Inflammatory macrophage treated with lipopolysaccharide for 4 hours (primary cell): ENCODE data around the gene PHF20.
"Not testable (repeated sequence)": the region's sequence is repeated elsewhere in the genome, so short reads cannot be mapped to it uniquely, and the experiment has no call there.

Experiments
- DNase-seq: peaks from one replicate; pipeline ENCODE4 v3.0.0-alpha.2; 2020

Gene PHF20

DNA sequence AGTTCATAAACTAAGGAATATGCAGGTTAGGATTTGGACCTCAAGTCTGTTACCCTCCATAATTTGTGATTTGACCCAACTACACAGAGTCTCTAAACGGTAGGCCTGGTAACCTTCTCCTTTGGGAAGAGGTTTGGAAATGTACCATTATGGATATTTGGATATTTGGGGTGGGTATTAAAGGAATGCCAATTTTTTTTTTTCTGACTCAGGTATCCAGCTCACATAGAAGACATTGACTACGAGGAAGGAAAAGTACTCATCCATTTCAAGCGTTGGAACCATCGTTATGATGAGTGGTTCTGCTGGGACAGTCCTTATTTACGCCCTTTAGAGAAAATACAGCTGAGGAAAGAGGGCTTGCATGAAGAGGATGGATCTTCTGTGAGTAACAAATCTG is 70.5 kb downstream of the PHF20 start:
- DNase-seq, result no peak

DNA sequence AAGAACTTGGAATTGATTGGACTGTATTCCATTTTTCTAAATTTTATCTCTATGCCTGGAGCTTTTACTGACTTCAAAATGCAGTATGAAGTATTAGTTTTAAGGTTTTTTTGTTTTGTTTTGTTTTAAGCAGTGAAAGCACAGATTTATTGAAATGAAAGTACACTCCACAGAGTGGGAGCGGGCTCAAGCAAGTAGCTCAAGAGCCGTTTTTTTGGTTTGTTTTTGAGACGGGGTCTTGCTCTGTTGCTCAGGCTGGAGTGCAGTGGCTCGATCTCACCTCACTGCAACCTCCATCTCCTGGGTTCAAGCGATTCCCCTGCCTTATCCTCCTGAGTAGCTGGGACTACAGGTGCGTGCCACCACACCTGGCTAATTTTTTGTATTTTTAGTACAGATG is 72.1 kb downstream of the PHF20 start:
- DNase-seq, result not testable (repeated sequence)

DNA sequence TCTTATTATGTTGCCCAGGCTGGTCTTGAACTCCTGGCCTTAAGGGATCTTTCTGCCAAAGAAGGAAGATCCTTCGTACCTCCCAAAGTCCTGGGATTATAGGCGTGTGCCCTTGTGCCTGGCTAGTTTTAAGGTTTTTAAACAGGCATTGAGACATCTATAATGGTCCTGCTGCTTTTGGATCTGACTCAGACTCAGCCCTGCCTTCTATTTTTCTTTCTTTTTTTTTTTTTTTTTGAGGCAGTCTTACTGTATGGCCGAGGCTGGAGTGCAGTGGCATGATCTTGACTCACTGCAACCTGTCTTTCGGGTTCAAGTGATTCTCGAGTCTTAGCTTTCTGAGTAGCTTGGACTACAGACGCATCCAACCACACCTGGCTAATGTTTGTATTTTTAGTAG is 73.7 kb downstream of the PHF20 start:
- DNase-seq, result no peak

DNA sequence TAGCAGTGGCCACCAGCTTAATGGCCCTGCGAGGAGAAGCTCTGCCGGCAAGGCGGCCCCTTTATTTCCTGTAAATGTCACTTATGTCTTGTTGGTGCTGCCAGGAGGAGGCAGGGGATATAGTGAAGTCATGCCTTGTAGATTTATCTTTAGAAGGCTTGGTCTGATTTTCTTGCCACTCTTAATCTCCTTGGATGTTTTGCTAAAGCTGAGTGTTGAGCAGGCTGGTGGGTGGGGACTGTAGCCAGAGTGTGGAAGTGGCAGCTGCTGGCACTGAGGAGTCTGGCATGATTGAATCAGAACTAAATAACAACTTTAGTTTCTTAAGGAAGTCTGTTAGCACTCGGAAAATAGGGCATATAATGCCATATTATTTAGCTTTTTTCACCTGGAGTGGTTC is 77.9 kb downstream of the PHF20 start:
- DNase-seq, result no peak

DNA sequence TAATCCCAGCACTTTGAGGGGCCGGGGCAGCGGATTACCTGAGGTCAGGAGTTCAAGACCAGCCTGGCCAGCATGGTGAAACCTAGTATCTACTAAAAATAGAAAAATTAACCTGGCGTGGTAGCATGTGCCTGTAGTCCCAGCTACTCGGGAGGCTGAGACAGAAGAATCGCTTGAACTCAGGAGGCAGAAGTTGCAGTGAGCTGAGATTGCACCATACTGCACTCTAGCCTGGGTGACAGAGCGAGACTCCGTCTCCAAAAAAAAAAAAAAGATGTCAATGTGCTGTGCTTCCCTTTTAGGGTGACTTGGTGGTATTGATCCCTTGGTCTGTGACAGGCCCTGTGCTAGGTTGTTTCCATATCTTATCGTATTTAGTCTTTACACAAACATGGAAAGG is 79.8 kb downstream of the PHF20 start:
- peak; percentile 49 for DNase-seq

DNA sequence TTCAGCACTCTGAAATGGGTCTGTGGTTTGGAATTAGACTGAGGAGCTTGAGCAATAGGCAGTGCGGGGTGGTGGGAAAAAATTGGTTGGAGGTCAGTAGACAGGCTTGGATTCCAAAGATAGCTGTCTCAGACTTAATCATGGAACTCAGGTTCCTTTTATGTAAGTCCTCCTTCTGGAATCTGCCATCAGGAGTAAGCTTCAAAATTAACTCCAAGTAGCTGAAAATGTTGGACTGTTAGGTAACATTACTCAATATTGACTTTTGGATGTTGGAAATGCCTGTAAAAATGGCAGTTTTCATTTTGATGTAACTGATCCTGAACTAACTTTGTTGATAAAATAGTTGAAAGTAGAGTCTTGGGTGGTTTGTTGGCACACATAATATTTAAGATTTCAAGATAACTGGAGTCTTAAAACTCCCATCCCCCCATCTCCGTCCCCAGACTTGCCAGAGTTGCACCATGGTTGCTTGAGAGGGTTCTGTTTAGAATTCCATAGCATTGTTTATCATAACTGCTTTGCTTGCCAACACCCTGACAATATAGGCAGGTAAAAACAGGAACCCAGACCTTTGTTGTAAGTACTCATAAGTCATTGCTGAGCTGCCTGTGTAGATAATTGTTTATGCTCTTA is 83.0 kb downstream of the PHF20 start:
- no peak for DNase-seq

DNA sequence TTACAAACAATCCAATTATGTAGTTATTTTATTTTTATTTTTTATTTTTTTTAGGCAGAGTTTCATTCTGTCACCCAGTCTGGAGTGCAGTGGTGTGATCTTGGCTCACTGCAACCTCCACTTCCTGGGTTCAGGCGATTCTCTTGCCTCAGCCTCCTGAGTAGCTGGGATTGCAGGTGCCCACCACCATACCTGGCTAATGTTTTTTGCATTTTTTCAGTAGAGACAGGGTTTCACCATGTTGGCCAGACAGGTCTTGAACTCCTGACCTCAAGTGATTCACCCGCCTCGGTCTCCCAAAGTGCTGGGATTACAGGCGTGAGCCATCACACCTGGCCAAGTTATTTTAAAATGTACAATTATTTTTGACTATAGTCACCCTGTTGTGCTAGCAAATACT is 83.8 kb downstream of the PHF20 start:
- DNase-seq, result not testable (repeated sequence)

DNA sequence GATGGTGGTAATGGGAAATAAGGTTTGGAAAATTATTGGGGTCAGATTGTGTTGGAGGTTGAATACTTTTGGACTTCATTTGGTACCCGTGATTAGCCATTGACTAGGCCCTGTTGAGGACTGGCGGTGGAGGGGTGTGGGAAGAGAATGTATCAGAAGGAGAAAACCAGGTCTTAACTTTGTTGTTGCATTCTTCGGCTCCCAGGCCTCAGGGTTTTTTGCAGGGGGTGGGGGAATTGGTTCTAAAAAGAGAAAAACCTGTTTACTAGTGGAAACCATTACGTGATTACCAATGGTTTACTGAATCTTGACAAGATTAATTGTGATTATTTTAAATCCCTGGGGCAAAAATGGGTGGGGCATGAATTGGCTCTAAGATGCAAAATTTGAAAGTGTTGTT is 85.1 kb downstream of the PHF20 start:
- DNase-seq, result no peak

DNA sequence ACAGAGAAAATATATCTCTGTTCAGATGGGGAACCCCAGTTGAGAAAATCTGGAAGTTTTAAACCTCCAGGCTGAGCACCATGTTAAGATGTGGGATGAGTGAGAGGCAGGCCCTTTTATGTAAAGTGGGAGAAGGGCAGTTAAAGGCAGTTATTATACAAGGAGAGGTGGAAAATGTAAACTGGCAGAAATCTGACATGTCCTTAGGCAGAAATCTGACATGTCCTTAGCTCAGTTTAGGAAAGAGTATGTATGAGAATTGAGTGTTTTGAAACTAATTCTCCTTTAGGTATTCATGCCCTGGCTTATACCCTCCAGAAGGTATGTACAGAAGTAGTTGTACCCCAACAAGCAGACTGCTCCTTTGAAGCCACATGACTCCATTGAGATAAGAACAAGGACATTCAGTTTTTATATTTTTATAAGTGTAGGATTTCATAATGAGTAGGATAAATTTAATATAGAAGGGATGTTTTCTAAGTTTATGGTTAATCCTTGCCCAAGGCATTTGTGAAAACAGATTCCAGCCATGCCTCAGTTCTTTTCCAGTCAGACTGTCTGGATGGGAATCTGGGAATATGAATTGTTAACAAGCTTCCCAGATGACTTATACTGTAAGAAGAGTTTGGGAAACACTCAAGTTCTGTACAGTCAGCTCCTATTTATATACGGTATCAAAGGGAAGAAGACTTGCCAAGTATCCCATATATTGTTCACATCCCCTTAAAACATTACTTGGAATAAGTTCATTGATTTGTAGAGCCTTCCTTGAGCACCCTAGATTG is 94.8 kb downstream of the PHF20 start:
- DNase-seq, result no peak

DNA sequence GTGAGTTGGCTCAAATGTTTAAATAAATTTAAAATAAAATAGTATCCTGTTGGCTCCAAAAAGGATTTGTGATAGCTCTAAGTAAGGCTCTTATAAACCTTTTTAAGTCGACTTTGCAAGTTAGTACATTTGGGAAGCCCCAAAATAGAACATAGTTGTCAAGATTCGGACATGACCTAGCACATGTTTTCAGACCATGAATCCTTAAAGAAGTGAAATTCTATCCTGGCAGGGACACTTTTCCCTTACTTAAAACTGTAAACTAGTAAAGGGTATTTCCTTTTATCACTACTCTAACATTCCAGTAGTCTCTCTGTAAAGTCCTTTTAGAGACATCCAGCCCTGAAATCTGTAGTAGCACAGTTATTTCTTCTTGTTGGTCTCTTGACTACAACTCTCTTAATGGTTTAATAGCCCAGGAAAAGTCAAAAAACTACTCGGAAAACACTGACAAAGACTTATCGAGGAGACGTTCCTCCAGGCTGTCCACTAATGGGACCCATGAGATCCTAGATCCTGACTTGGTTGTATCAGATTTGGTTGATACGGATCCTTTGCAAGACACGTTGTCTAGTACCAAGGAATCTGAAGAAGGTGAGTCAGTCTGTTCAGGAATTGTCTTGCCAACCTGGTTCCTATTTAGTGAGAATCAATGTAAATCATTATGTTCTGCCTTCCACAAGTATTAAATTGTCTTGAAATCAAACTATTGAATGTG is 98.9 kb downstream of the PHF20 start:
- DNase-seq, result no peak

DNA sequence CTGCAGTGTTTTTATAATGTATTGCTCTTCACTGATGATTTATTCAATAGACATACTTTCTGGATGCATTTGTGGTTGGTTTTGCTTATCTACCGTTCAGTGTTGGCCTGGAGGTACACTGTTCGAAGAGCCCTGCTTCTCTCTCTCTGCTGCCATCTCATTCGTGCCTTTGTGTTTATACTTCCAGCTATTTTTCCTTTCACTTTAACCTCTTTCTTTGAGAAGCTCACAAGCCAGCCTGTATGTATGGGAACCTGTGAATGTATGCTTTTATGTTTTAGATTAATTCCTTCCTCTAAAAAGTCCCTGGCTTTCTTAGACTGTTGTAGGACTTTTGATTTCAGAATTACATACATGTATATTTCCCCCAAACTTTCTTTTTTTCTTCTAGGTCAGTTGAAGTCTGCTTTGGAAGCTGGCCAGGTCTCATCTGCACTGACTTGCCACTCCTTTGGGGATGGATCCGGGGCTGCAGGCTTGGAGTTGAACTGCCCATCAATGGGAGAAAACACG is 99.5 kb downstream of the PHF20 start:
- DNase-seq, result no peak

DNA sequence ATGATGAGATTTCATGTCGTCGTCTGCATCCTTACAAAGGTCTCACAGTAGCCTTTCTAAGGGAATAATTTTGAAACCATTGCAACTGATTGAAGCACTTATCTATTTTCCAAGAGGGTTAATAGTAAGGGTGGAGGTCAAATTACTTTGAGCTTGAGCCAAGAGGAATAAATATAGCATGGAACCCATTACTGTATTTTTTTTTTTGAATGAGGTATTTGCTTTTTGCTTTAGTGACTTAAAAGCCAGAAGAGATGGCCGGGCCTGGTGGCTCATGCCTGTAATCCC is 104.2 kb downstream of the PHF20 start:
- DNase-seq, result no peak

DNA sequence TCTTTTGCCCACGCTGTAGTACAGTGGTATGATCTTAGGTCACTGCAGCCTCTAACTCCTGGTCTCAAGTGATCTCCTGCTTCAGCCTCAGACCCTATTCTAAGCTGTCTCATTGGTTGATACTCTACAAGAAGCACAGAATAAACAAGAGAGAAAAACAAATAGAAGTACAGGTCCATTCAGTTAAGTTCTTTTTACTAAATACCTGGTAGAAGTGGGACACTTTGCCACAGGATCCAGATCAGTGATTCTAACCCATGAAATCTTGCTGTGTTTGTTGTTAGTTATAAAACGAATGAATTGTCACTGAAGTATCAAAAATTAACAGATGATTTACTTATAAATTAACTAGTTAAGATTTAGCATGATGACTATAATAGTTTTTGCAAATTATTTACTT is 105.8 kb downstream of the PHF20 start:
- no peak for DNase-seq

DNA sequence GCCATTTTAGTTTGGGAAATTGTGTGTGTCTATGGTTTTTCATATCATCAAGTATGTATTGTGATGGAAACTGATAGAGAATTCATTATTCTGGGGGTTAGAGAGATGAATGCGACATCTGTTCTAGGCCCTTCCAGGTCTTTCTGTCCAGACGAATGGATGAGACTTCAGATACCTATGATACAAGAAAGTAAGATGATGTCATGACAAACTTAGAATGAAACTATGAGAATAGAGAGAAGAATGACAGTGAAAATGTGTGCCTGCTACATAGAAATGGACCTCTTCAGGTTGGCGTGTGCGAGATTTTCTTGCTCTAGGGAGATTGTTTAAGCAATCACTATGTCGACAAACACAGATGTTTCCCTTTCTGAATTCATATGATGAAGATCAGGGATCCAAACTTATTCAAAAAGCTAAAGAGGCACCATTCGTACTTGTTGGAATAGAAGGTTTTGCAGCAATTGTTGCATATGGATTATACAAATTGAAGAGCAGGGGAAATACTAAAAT is 106.4 kb downstream of the PHF20 start:
- no peak for DNase-seq

DNA sequence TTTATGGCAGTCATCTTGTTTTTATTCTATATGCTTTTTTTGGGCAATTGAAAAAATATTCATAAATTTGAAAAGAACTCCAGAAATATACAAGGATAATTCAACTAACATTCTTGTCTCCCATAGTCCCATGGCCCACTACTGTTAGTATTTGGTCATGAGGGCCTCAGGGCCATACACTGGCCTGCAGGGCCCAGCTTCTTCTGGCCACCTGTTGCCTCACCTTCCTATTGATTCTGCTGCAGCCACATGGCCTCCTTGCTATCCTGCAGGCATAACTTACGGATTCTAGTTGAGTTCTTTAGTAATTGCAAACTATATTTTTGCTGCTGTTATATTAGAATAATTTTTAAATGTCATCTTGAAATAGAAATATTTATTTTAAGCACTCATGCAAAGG is 109.9 kb downstream of the PHF20 start:
- DNase-seq, result no peak

DNA sequence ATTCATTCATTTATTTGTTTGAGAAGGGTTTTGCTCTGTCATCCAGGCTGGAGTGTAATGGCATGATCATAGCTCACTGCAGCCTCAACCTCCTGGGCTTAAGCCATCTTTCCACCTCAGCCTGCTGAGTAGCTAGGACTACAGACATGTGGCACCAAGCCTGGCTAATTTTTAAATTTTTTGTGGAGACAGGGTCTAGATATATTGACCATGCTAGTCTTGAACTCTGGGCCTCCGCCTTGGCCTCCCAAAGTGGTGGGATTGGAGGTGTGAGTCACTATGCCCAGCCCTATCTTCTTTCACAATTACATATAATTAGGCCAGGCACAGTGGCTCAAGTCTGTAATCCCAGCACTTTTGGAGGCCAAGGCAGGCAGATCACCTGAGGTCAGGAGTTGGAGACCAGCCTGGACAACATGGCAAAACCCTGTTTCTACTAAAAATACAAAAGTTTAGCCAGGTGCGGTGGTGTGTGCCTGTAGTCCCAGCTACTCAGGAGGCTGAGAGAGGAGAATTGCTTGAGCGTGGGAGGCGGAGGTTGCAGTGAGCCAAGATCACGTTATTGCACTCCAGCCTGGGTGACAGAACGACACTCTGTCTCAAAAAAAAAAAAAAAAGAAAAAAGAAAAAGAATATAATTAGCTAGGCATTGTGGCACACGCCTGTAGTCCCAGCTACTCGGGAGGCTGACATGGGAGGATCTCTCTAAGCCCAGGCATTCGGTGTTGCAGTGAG is 110.8 kb downstream of the PHF20 start:
- not testable (repeated sequence) for DNase-seq

DNA sequence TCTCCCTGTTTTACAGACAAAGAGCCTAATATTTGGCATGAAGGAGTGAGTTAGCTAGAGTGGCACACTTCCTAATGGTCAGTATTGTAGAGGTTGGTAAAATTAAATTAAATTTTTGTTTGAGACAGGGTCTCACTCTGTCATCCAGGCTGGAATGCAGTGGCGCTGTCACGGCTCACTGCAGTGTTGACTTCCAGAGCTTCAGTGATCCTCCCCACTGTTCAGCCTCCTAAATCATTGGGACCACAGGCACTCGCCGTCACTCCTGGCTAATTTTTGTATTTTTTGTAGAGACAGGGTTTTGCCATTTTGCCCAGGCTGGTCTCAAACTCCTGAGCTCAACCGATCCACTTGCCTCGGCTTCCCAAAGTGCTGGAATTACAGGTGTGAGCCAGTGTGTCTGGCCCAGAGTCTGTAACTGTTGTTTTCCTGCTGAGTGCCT is 111.5 kb downstream of the PHF20 start:
- no peak for DNase-seq

DNA sequence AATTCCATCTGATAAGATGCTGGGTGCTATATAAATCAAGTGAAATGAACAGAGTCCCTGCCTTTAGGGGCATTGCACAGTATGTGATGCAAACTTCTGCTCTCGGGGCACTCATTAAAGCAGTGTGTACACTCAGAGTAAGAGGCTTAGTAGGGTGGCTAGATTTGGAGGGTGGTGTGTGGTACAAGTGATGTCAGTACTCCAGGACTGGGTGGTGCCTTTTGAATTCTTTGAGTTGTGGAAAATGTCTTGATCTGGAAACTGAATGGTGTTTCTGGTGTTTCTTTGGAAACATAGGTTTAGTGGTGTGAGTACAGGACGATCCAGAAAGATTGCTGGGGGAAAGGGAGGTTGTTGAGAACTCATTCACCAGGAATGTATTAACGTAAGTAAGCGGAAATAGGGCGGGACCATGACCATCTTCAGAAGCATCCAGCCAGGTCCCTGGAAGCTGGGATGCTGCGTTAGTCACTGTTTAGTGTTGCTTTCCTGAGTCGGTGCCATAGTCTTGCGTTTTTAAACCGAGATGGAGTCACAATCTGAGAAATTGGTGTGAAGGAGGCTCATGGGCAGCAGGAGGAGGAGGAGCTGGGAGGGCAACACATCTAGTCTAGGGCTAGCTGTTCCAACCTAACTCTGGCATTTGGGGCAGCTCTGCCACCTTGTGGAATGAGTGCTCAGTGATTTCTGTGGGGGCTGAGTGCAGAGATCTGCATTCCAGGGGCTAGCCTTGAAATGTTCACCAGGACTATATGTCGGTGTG is 112.1 kb downstream of the PHF20 start:
- DNase-seq, result peak; percentile 48

DNA sequence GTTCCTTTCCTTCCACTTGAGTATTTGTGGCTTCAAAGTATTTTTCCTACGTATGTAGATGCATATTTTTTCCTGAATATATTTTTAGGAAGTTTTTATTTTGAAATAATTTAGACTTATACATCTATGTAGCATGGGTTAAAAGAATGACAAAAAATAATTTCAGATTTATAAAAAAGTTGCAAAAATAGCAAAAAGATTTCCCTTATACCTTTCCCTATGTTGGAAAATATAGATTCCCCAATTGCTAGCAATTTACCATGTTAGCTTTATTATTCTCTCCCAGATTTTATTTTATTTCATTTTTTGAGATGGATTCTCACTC is 112.7 kb downstream of the PHF20 start:
- no peak for DNase-seq

DNA sequence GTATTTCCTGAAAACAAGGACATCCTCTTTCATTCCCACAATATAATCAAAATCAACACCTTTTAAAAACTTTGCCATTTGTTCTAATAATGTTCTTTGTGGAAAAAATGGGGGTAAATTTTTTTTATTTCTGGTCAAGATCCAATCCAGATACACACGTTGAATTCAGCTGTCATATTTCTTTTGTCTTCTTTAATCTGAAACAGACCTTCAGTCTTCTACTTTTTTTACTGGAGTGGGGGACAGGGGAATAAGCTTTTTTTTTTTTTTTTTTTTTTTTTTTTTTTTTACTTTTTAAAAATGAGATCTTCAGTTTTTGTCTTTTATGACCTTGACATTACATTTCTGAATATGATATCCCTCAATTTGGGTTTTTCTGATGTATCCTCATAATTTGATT is 113.4 kb downstream of the PHF20 start:
- DNase-seq, result no peak

DNA sequence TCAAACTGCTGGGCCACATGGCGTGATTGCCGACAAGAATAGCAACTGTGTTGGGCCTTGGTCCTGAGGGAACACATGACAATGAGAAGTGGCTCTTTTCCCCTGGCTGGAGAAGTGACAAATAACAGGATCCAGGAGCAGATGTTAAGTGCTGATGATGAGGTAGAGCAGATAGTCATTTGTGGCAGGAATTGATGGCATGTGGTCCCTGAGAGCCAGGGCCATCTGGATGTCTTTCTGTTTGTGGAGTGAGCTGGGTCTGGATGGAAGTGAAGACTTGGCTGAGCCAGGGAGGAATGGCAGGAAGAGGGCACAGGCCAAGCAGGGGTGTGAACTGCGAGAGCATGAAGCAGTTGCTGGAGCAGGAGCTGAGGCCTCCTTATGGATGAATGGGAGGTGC is 114.7 kb downstream of the PHF20 start:
- DNase-seq, result no peak

DNA sequence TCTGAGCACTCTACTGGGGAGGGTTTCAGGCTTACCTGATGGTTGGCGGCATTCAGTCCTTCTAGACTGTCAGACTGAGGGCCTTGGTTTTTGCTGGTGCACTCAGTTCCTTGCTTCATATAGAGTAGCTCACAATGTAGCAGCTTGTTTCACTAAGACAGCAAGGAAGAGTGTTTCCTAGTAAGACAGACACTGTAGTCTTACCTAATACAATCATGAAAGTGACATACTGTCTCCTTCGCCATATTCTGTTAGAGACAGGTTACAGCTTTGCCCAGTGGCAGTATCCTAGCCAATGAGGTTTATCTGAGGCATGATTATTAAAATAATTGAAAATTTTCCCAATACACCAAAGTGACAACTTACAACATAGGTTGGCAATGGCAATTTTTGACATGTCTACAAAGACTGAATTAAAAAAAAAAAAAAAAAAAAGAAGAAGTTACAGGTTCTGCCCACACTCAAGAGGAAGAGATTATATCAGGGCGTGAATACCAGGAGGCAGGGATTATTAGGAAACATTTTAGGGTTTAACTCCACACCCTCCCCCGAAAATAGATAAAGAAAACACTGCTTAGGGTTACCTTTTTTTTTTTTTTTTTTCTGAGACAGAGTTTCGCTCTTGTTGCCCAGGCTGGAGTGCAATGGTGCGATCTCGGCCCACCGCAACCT is 115.7 kb downstream of the PHF20 start:
- peak; percentile 33 for DNase-seq
